ENCODE measurements around the gene RPF1.

RPF1 gene

DNA sequence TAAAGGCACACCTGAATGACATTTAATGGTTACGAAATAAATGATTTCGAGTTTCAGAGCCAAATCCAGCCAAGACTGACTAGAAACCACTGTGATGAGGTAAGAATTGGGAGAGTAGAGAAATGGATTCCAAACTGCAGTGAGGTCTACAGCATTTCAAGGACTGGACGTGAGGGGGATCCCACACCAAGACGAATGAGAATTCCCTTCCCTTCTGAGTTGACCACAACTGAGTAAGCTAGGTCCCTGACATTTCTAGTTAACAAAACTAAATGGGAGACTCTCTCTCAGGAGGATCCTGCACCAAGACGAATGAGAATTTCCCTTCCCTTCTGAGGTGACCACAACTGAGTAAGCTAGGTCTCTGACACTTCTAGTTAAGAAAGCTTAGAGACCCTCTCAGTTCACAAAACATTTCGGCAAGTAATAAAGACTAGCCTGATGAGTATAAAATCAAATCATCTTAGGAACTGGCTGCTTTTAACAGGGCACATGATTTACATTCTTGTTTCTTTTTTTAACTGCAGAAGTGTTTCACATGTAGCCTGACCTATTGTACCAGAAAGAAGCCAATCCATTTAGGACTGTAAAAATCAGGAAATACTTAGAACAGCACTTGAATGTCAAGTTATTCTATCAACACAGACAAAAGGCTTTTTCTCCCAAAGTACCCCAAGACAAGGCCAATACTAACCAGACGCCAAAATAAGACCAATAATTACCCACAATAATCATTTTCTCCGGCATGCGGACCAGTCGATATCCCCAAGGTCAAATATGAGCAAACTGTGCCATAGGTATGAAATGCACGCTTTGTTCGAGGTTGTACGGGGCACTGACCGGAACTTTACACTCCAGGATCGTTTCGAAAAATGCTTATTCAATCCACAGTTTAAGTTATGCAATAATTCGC is 25.8 kb downstream of the RPF1 start (continued):
- no peak for TF ChIP-seq ZFP3 (tag by site-specific recombination; IDR thresholded peaks at IDR 0.05; ENCODE audit: low read depth)
- no peak for TF ChIP-seq ZNF112 (tag by site-specific recombination; IDR thresholded peaks at IDR 0.05)
- peak; percentile 41; the same call in 1 of the 2 replicates for TF ChIP-seq PRDM1 (tag by site-specific recombination; IDR thresholded peaks at IDR 0.05)
- TF ChIP-seq ZBTB1 (tag by site-specific recombination; IDR thresholded peaks at IDR 0.05), result no peak
- TF ChIP-seq MEIS1 (CRISPR knock-in tag; IDR thresholded peaks at IDR 0.05; ENCODE audit: borderline replicate concordance), result no peak
- TF ChIP-seq, protein P1, sequence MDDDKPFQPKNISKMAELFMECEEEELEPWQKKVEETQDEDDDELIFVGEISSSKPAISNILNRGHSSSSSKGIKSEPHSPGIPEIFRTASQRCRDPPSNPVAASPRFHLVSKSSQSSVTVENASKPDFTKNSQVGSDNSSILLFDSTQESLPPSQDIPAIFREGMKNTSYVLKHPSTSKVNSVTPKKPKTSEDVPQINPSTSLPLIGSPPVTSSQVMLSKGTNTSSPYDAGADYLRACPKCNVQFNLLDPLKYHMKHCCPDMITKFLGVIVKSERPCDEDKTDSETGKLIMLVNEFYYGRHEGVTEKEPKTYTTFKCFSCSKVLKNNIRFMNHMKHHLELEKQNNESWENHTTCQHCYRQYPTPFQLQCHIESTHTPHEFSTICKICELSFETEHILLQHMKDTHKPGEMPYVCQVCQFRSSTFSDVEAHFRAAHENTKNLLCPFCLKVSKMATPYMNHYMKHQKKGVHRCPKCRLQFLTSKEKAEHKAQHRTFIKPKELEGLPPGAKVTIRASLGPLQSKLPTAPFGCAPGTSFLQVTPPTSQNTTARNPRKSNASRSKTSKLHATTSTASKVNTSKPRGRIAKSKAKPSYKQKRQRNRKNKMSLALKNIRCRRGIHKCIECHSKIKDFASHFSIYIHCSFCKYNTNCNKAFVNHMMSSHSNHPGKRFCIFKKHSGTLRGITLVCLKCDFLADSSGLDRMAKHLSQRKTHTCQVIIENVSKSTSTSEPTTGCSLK (tag by site-specific recombination; IDR thresholded peaks at IDR 0.05), result no peak
- no peak for TF ChIP-seq ZBTB8A (tag by site-specific recombination; IDR thresholded peaks at IDR 0.05)
- TF ChIP-seq ZNF776 (tag by site-specific recombination; IDR thresholded peaks at IDR 0.05; ENCODE audit: borderline replicate concordance), result no peak
- no peak for TF ChIP-seq ZFP41 (tag by site-specific recombination; IDR thresholded peaks at IDR 0.05; ENCODE audit: borderline replicate concordance)
- no peak for TF ChIP-seq ZNF202 (tag by site-specific recombination; IDR thresholded peaks at IDR 0.05; ENCODE audit: borderline replicate concordance)
- TF ChIP-seq YY2 (tag by site-specific recombination; IDR thresholded peaks at IDR 0.05), result no peak
- no peak for TF ChIP-seq ZNF335 (tag by site-specific recombination; conservative IDR thresholded peaks at IDR 0.05)
- TF ChIP-seq ZNF133 (tag by site-specific recombination; IDR thresholded peaks at IDR 0.05), result no peak

DNA sequence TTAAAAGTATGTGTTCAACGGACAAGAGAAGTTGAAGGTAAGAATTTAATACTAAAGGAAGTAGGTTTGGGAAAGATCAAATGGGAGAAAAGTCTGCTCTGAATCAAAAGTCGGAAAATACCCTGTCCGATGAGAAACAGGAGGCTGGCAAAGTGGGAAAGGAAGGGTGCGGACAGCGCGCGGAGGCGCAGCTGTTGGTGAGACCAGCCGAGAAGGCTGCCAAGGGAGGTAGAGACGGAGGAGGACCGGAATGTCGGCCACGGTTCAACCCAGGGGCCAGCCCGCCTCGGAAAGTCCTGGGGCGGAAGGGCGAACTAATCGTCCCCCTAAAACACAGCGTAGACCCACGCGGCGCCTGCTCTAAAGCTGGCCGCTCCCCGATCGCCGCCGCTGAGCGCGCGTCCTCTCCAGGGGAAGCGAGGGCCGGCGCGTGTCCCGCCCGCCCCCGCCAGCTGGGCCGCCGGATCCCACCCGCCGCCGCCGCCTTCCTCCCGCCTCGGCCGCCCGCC is 26.5 kb downstream of the RPF1 start:
- Histone ChIP-seq H3K4me3 (ENCODE audit: low read depth, low read length) (peak overlapping the region; percentile 88), H3K4me1 (ENCODE audit: control insufficient read depth, insufficient read depth, low read length) (peaks cover 5% of the 10 kb centered on the region; the same call in 1 of the 2 replicates), H3K27ac (ENCODE audit: extremely low read depth, low read depth, low read length) (peak overlapping the region; percentile 76), H3K9me3 (ENCODE audit: control insufficient read depth, insufficient read depth, low read depth, low read length) (no peaks in the 10 kb centered on the region), H3K36me3 (ENCODE audit: control insufficient read depth in 2 of 2, insufficient read depth in 1 of 2, low read length in 2 of 2) (peaks cover 0 to 18% of the 10 kb centered on the region in 2 experiments; a peak in 1 of 3 replicates)
- ChIA-PET POLR2A (interaction anchor here (0.6 to 2.2 kb wide), 10 partner anchors 8 to 68 kb away, joined by 3 to 20 read pairs (median 4); partner anchors contain the start of gene CTBS), CTCF (interaction anchor here (0.6 to 1.1 kb wide), 5 partner anchors 30 to 430 kb away, joined by 3 to 5 read pairs (median 3); partner anchors contain the start of gene CTBS)
- TF ChIP-seq ZNF19 (tag by site-specific recombination; IDR thresholded peaks at IDR 0.05; ENCODE audit: low read depth) (no peak), ZNF792 (tag by site-specific recombination; IDR thresholded peaks at IDR 0.05) (0 out of 2 replicates have a peak, but pooled peaks have one; percentile 33), GLIS2 (tag by site-specific recombination; IDR thresholded peaks at IDR 0.05) (peak; percentile 13), ZNF341 (tag by site-specific recombination; IDR thresholded peaks at IDR 0.05; ENCODE audit: low read depth) (peak; percentile 40; the same call in 1 of the 2 replicates), ZBTB21 (tag by site-specific recombination; IDR thresholded peaks at IDR 0.05) (no peak), SP7 (tag by site-specific recombination; IDR thresholded peaks at IDR 0.05) (peak; percentile 40), OVOL3 (tag by site-specific recombination; IDR thresholded peaks at IDR 0.05) (no peak), ZNF335 (tag by site-specific recombination; conservative IDR thresholded peaks at IDR 0.05) (peak; percentile 58), ZNF292 (tag by site-specific recombination; IDR thresholded peaks at IDR 0.05; ENCODE audit: borderline replicate concordance, low read depth) (no peak), ZXDB (tag by site-specific recombination; IDR thresholded peaks at IDR 0.05) (peak; percentile 53; the same call in 1 of the 2 replicates), GLIS1 (tag by site-specific recombination; IDR thresholded peaks at IDR 0.05) (peak; percentile 58), ZBTB7A (tag by site-specific recombination; IDR thresholded peaks at IDR 0.05; ENCODE audit: low read depth) (0 out of 2 replicates have a peak, but pooled peaks have one; percentile 17)
- TF ChIP-seq, protein P2, sequence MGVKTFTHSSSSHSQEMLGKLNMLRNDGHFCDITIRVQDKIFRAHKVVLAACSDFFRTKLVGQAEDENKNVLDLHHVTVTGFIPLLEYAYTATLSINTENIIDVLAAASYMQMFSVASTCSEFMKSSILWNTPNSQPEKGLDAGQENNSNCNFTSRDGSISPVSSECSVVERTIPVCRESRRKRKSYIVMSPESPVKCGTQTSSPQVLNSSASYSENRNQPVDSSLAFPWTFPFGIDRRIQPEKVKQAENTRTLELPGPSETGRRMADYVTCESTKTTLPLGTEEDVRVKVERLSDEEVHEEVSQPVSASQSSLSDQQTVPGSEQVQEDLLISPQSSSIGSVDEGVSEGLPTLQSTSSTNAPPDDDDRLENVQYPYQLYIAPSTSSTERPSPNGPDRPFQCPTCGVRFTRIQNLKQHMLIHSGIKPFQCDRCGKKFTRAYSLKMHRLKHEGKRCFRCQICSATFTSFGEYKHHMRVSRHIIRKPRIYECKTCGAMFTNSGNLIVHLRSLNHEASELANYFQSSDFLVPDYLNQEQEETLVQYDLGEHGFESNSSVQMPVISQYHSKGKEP (tag by site-specific recombination; IDR thresholded peaks at IDR 0.05), result no peak
- TF ChIP-seq, protein P3, sequence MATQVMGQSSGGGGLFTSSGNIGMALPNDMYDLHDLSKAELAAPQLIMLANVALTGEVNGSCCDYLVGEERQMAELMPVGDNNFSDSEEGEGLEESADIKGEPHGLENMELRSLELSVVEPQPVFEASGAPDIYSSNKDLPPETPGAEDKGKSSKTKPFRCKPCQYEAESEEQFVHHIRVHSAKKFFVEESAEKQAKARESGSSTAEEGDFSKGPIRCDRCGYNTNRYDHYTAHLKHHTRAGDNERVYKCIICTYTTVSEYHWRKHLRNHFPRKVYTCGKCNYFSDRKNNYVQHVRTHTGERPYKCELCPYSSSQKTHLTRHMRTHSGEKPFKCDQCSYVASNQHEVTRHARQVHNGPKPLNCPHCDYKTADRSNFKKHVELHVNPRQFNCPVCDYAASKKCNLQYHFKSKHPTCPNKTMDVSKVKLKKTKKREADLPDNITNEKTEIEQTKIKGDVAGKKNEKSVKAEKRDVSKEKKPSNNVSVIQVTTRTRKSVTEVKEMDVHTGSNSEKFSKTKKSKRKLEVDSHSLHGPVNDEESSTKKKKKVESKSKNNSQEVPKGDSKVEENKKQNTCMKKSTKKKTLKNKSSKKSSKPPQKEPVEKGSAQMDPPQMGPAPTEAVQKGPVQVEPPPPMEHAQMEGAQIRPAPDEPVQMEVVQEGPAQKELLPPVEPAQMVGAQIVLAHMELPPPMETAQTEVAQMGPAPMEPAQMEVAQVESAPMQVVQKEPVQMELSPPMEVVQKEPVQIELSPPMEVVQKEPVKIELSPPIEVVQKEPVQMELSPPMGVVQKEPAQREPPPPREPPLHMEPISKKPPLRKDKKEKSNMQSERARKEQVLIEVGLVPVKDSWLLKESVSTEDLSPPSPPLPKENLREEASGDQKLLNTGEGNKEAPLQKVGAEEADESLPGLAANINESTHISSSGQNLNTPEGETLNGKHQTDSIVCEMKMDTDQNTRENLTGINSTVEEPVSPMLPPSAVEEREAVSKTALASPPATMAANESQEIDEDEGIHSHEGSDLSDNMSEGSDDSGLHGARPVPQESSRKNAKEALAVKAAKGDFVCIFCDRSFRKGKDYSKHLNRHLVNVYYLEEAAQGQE (tag by site-specific recombination; IDR thresholded peaks at IDR 0.05), result peak; percentile 82
- TF ChIP-seq, protein P4, sequence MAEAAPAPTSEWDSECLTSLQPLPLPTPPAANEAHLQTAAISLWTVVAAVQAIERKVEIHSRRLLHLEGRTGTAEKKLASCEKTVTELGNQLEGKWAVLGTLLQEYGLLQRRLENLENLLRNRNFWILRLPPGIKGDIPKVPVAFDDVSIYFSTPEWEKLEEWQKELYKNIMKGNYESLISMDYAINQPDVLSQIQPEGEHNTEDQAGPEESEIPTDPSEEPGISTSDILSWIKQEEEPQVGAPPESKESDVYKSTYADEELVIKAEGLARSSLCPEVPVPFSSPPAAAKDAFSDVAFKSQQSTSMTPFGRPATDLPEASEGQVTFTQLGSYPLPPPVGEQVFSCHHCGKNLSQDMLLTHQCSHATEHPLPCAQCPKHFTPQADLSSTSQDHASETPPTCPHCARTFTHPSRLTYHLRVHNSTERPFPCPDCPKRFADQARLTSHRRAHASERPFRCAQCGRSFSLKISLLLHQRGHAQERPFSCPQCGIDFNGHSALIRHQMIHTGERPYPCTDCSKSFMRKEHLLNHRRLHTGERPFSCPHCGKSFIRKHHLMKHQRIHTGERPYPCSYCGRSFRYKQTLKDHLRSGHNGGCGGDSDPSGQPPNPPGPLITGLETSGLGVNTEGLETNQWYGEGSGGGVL (tag by site-specific recombination; IDR thresholded peaks at IDR 0.05), result no peak
